Ammon's horn (tissue), 1 donor: Measurements from ENCODE around the gene UXS1.

Source experiments
- DNase-seq: peaks from one replicate; pipeline ENCODE4 v3.0.0-alpha.2; 2016; ENCODE audit warnings: low spot score

The UXS1 gene

GRCh38 chr2:106189325-106189724, 4.8 kb downstream of the UXS1 start:
- peak; percentile 66 for DNase-seq

GRCh38 chr2:106187273-106187891, 6.7 kb downstream of the UXS1 start:
- no peak for DNase-seq

DNA sequence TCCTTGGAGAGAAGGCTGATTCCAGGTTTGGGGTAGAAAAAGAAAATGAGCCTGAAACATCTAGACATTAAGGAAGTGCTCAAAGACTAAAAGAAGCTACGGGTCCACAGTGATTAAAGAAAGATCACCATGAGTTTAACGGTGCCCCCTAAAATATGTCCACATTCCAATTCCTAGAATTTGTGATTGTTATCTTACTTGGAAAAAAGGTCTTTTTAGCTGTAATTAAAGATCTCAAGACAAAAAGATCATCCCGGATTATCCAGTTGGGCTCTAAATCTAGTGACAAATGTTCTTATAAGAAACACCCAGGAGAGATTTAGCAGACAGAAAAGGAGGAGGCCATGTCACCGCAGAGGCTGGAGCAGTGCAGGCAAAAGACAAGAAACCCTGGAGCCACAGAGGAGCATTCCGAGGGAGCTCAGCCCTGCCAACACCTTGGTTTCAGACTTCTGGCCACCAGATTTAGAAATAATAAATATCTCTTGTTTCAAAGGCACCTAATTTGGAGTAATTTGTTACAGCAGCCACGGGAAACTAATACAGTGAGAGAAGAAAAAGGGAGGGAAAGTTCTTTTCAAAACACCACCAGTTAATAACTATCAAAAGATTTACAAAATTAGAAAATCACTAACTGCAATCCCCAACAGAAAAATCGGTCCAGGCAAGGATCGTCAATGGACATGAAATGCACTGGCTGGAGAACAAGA, 8.5 kb downstream of the UXS1 start:
- no peak for DNase-seq

GRCh38 chr2:106184857-106185256, 9.2 kb downstream of the UXS1 start:
- no peak for DNase-seq

GRCh38 chr2:106184394-106184793, 9.7 kb downstream of the UXS1 start:
- no peak for DNase-seq

GRCh38 chr2:106183101-106183696, 10.9 kb downstream of the UXS1 start:
- no peak for DNase-seq

DNA sequence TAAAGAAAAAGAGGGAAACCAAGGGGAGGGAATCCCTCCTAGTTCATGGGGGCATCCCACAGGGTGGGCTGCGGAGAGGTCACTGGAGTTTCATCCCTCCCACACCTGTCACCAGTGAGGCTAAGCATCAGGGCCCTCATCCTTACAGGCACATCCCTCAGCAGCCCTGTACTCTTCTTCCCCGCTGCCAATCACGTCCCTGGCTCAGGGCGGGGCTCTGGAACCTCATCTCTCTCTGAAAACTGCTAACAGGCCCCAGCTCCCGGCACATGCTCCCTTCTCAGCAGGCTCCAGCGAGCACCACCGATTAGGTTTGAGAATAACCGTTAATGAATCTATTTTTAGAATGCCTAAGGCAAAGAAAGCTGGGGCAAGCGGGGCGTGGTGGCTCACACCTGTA, 13.0 kb downstream of the UXS1 start:
- no peak for DNase-seq

GRCh38 chr2:106180602-106181001, 13.5 kb downstream of the UXS1 start:
- DNase-seq, result no peak

DNA sequence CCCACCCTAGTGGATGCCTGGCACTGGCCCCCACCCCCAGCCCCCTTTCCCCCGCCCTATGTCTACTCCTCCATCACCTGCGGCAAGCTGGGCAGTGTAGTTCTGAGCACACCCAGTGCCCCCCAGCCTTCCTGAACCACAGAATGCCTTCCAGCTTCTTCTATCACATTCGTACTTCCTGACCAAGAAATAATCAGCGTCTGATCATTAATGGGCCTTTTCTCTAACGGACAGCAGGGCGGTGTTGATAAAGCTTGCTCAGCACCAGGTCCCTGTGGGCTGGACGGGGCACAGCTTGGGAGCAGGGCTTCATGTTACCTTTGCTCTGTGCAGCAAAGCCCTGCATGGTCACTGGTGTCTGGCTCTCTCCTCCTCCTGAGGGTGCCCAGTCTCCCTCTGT, 15.4 kb downstream of the UXS1 start:
- DNase-seq, result no peak

GRCh38 chr2:106177581-106177980, 16.5 kb downstream of the UXS1 start:
- no peak for DNase-seq

GRCh38 chr2:106176446-106177099, 17.5 kb downstream of the UXS1 start:
- no peak for DNase-seq

- DNase-seq, result no peak
Observed at GRCh38 chr2:106175086-106175850, 18.8 kb downstream of the UXS1 start.

- no peak for DNase-seq
Observed at GRCh38 chr2:106174056-106174455, 20.0 kb downstream of the UXS1 start.

- DNase-seq, result no peak
Observed at GRCh38 chr2:106172649-106173048, 21.5 kb downstream of the UXS1 start.

DNA sequence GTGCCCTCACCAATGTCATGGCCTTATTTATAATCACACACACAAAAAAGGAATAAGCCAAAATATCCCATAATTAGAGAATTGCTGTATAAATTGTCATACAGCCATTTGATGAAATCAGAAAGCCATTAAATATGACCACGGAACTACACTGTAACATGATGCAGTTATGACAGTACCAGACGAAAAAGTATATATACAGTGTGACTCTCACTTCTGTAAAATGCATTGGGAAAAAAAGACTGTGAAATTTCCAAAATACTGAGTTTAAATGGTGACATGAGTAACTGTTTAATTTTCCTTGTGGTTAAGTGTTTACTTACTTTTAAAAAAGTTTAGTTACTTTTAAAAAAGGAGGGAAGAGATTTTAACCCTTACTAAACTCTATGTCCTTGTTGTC, 25.4 kb downstream of the UXS1 start:
- DNase-seq, result no peak

- DNase-seq, result no peak
Observed at GRCh38 chr2:106167067-106167466, 27.0 kb downstream of the UXS1 start.

GRCh38 chr2:106165561-106165960, 28.5 kb downstream of the UXS1 start:
- no peak for DNase-seq

DNA sequence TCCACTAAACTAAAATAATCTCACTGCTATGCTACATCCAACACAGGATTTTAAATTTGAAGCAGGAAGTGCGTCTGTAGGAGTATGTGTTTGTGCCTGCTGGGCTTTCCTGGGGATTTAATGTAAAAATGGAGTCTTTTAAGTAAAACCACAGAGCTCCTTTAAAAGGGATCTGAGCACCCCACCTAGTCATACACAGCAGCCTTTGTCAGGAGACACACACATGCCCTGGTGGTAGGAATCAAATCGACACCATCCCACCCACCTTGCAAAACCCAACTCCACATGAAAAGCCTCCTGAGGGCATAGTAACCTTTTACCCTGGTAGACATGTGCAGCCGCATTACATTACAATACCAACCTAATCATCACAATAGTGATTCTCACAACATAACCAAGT, 29.1 kb downstream of the UXS1 start:
- DNase-seq, result no peak

- no peak for DNase-seq
Observed at GRCh38 chr2:106163948-106164545, 30.1 kb downstream of the UXS1 start.

DNA sequence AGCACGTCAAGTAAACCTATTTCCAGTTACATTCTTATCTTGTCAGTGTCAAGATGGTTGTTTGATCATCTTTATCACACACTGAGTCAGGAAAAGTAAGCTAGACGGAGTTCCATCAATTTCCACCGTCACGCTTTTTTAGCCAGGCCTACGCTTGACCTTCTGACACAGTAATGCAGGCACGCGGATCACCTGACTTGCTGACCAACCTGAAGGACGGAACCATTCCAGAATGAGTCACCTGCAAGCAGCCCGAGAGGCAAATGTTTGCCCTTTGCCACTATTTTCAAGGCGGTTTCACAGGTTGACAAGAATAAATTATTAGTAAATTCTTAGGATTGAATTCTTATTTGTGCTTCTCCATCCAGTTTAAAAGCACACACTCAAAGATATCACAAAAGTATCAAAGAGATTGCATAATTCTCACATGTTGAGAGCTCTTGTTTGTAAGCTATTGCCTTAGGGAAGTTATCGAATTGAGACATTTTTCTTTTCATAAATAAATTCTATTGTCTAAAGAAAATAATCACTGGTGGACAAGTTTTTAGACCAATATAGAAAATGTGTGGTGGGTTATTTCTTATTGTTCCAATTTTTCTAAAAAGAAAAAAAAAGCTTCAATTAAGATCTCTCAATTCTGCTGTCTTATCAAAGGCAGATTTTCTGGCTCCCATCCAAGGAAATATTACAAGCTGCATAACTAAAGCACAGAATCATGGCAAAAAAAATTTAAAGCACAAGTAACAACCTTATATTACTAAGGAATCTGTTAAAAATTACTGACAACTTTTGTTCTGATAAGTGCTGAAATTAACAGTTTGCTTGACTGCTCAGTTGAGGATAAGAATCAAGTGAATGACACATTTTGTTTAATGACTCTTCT, 31.9 kb downstream of the UXS1 start:
- DNase-seq, result no peak

GRCh38 chr2:106161341-106161740, 32.8 kb downstream of the UXS1 start:
- DNase-seq, result no peak
